Esophagus muscularis mucosa (tissue), 4 donors: ENCODE measurements around the gene AMOTL2. TPM values are rescaled to one million over a fixed set of nuclear protein-coding genes. Genes with fewer than 3 reads are reported as not detected.

Experiments
- DNase-seq: peaks from one replicate; pipeline ENCODE4 v3.0.0-alpha.2; 2017; ENCODE audit errors: extremely low spot score
- H3K27ac ChIP-seq, 4 donors: fragments of 200-600 bp; sonication (generic); replicated peaks in 1 of 4; 1 replicate in 3 of 4; 2 replicates in 1 of 4; pipeline ENCODE4 v1.5.1; 2016 to 2019; ENCODE audit warnings: mild to moderate bottlenecking in 1 of 4
- H3K27me3 ChIP-seq, 4 donors: fragments of 200-600 bp; sonication (generic); one replicate each; pipeline versions ENCODE4 v1.5.1 to v1.6.0; 2016 to 2019
- H3K36me3 ChIP-seq, 4 donors: fragments of 200-600 bp; sonication (generic); one replicate each; pipeline ENCODE4 v1.5.1; 2016 to 2019
- H3K4me1 ChIP-seq, 4 donors: fragments of 200-600 bp; sonication (generic); one replicate each; pipeline ENCODE4 v1.5.1; 2016 to 2019
- H3K4me3 ChIP-seq, 4 donors: fragments of 200-600 bp; sonication (generic); 1 replicate in 2 of 4; 2 replicates in 2 of 4; pipeline ENCODE4 v1.5.1; 2016 to 2019; ENCODE audit warnings: mild to moderate bottlenecking in 4 of 4, moderate library complexity in 1 of 4
- H3K9me3 ChIP-seq, 4 donors: fragments of 200-600 bp; sonication (generic); 1 replicate in 3 of 4; 2 replicates in 1 of 4; pipeline ENCODE4 v1.5.1; 2016 to 2019
- EP300 ChIP-seq: sonication (generic); formaldehyde crosslinking; IDR thresholded peaks from one replicate; pipeline ENCODE4 v1.6.1; 2017; ENCODE audit warnings: antibody characterized with exemption
- POLR2A ChIP-seq: fragments of 450-650 bp; IDR thresholded peaks from one replicate; pipeline ENCODE4 v1.6.1; 2017; ENCODE audit warnings: antibody characterized with exemption, moderate library complexity, mild to moderate bottlenecking, low read depth
- POLR2AphosphoS5 ChIP-seq, 2 donors: sonication (generic); formaldehyde crosslinking; IDR thresholded peaks; one replicate each; pipeline ENCODE4 v1.6.1; 2017; ENCODE audit warnings: antibody characterized with exemption in 2 of 2
- WGBS: methylation state at CpG from one replicate; pipeline ENCODE4 v1.1.5; 2018; 5-methylcytosine and 5-hydroxymethylcytosine counted together
- intact Hi-C: fragments of 100-400 bp; cut with DNase I; formaldehyde crosslinking; loops from one replicate; pipeline ENCODE4 v1.15.1; 2023
- total RNA-seq, 4 donors: library from RNA; depleted of rRNA; stranded (reverse); fragments of >200 nt; gene quantifications; one replicate each; pipeline versions ENCODE4 v1.1.0 to v1.2.1, GENCODE V29; 2016
- TF ChIP-seq, protein P1 (sequence below), 3 experiments: fragments of 200-600 bp in 2 of 3; fragments of 450-650 bp in 1 of 3; sonication (generic) in 2 of 3; IDR thresholded peaks; one replicate each; pipeline ENCODE4 v1.5.1; 2017 to 2019; ENCODE audit warnings: antibody characterized with exemption in 3 of 3, mild to moderate bottlenecking in 2 of 3, moderate library complexity in 1 of 3

The AMOTL2 gene
- total RNA-seq, 4 donors from 2014 or later, result 111 to 313 (median 155) TPM

DNA sequence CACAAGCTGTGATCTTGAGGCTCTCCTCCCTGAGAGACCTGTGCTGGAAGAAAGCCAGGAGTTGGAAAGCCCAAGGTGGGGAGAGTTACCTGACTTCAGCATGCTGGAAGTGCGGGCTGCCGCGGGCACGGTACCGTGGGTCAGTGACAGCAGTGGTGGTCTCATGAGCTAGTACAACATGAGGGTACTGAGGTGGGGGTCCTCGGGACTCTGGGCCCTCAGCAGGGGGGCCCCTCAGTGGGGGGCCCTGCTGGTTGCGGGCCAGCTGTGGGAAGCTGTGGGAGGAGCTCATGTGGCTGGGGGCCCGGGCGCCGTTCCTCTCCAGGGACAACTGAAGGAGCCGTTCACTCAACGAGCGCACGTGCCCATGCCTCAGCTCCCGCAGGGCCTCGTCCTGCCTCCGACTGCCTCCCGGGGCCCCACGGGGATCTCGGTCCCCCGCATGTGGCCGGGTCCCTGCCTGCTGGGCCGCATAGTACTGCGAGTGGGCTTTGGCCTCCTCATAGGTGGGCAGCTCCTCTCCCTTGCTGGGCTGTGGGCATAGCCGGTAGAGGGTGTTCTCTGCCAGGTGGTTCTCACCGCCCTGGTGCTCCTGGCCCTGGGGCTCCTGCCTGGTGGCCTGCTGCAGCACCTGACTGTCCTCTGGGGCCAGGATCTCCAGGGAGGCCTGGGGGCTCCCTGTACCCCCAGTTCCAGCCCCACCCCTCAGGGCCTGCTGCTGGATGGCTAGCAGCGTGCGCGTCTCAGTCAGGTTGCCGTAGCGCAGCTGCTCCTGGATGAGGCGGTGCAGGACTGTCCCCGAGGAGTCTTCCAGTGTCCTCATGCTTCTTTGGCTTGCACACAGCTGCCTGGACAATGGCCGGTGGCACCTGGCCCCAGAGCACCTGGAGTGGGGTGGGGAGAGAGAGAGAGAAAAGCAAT is 3.4 kb downstream of the AMOTL2 start:
- H3K9me3 ChIP-seq, result no peaks in the 10 kb centered on the region
- intact Hi-C loops, result no loop called here
- H3K4me1 ChIP-seq, result peaks cover 78 to 80% (median 79%) of the 10 kb centered on the region in 4 donors
- no peaks in the 10 kb centered on the region for H3K27me3 ChIP-seq
- TF ChIP-seq EP300 (no peak), POLR2AphosphoS5 (IDR thresholded peaks at IDR 0.05) (peak in 1 of 2 donors; percentile 9)
- peak overlapping the region; percentile 97 to 100 (median 98) for H3K27ac ChIP-seq
- 54% methylated on average over 8 of the region's 34 CpGs for WGBS
- H3K4me3 ChIP-seq, result peak overlapping the region; percentile 76 to 83 (median 81)
- no peak for DNase-seq
- H3K36me3 ChIP-seq, result peaks cover 42 to 71% (median 58%) of the 10 kb centered on the region in 4 donors

DNA sequence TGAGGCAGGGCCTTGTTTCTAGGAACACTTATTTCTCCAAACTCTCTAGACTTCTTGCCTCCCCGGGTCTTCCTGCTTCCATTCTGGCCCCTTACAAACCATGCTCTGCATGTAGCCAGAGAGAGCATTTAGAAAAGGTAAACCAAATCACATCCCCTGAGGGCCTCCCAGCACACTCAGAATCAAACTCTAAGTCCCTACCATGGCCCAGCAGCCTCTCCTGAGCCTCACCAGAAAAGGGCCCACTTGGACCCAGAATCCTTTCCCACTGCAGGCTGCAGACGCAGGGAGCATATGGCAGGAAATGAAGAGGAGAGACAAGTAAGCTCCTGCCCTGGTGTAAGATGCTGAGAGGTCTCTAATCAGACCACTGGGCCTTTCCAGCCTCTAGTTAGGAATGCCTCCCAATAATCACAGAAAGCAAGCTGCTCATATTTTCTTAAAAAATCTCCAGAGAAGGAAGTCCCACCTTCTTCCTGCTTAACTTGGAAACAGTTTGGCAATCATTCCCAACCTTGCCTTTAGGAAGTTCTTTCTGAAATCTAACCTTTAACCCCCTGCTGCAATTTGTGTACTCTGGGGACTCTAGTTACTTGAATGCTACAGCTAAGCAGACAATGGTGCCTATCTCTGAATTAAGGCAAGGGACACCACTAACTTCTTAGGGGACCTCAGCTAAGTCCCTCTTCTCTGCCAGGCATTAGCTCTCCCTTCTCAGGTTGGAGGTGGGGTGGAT is 4.2 kb downstream of the AMOTL2 start:
- no peak for DNase-seq

DNA sequence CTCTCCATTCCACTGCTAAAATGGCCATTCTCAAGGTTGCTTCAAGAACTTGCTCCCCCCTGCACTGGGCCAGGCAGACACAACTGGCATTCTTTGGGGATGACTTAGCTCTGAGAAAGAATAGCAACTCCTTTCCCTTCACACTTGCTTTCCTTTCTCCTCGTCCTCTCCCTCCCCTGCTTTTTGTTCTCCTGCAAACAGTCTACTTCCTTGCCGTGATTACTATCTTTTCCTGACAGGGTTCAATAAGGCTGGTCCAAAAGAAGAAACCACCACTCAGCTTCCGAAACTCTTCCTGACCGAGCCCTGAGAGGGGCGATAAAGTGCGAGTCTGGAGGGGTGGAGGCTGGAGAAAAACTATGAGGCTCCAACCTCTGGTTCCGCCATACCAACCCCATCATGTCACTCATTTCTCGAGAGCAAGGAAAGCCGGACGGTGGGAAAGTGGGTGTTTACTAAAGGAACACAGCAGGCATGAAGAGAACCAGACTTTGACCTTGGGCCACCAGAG is 5.0 kb downstream of the AMOTL2 start:
- WGBS, result 46% methylated on average over 10 of the region's 10 CpGs
- intact Hi-C loops, result no loop called here
- DNase-seq, result no peak
- Histone ChIP-seq H3K4me3 (peak overlapping the region; percentile 14 to 83 (median 81)), H3K27me3 (no peaks in the 10 kb centered on the region), H3K9me3 (no peaks in the 10 kb centered on the region), H3K36me3 (peaks cover 48 to 86% (median 70%) of the 10 kb centered on the region in 4 donors), H3K27ac (peak overlapping the region; percentile 97 to 100 (median 98)), H3K4me1 (peaks cover 81 to 83% (median 82%) of the 10 kb centered on the region in 4 donors)
- TF ChIP-seq POLR2AphosphoS5 (IDR thresholded peaks at IDR 0.05) (peak; percentile 23 to 67), EP300 (no peak), POLR2A (no peak)
- TF ChIP-seq, protein P1, sequence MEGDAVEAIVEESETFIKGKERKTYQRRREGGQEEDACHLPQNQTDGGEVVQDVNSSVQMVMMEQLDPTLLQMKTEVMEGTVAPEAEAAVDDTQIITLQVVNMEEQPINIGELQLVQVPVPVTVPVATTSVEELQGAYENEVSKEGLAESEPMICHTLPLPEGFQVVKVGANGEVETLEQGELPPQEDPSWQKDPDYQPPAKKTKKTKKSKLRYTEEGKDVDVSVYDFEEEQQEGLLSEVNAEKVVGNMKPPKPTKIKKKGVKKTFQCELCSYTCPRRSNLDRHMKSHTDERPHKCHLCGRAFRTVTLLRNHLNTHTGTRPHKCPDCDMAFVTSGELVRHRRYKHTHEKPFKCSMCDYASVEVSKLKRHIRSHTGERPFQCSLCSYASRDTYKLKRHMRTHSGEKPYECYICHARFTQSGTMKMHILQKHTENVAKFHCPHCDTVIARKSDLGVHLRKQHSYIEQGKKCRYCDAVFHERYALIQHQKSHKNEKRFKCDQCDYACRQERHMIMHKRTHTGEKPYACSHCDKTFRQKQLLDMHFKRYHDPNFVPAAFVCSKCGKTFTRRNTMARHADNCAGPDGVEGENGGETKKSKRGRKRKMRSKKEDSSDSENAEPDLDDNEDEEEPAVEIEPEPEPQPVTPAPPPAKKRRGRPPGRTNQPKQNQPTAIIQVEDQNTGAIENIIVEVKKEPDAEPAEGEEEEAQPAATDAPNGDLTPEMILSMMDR (IDR thresholded peaks at IDR 0.05), result no peak

More for the DNA sequence above, 4.2 kb downstream of the AMOTL2 start:
- 48% methylated on average over 2 of the region's 2 CpGs for WGBS
- Histone ChIP-seq H3K27me3 (no peaks in the 10 kb centered on the region), H3K9me3 (no peaks in the 10 kb centered on the region), H3K36me3 (peaks cover 48 to 80% (median 66%) of the 10 kb centered on the region in 4 donors), H3K27ac (peak overlapping the region; percentile 97 to 100 (median 98)), H3K4me1 (peaks cover 80 to 81% (median 80%) of the 10 kb centered on the region in 4 donors), H3K4me3 (peak overlapping the region; percentile 76 to 83 (median 81))
- no peak for TF ChIP-seq POLR2AphosphoS5 (IDR thresholded peaks at IDR 0.05)
- TF ChIP-seq, protein P1 (IDR thresholded peaks at IDR 0.05), result no peak
- no peak for TF ChIP-seq EP300
- TF ChIP-seq POLR2A, result no peak
- intact Hi-C loops, result no loop called here

DNA sequence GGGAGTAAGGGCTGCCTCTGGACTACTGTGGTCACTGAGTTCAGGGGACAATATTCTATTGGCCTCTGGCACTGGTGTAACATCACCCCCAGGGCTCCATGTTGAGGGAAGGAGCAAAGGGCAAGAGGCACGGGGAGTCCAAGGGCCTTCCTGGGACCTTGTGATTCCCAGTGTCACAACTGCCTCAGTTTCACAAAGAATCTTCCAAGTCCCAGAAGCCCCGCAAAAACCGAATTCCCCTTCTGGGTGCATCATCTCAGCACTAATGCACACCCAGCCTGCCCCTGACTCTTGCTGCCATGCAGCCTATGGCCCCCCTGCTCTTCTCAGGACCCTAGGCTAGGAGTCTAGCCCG is 5.5 kb downstream of the AMOTL2 start:
- H3K9me3 ChIP-seq, result no peaks in the 10 kb centered on the region
- no peak for DNase-seq
- H3K27ac ChIP-seq, result peak overlapping the region; percentile 97 to 100 (median 98)
- no peaks in the 10 kb centered on the region for H3K27me3 ChIP-seq
- intact Hi-C loops, result no loop called here
- H3K4me1 ChIP-seq, result peaks cover 85 to 88% (median 87%) of the 10 kb centered on the region in 4 donors
- H3K4me3 ChIP-seq, result peak overlapping the region in 1 of 4 donors; percentile 81
- no peak for TF ChIP-seq POLR2A
- no peak for TF ChIP-seq EP300
- no peak for TF ChIP-seq POLR2AphosphoS5 (IDR thresholded peaks at IDR 0.05)
- TF ChIP-seq, protein P1 (IDR thresholded peaks at IDR 0.05), result no peak
- H3K36me3 ChIP-seq, result peaks cover 48 to 87% (median 71%) of the 10 kb centered on the region in 4 donors
- 95% methylated on average over 4 of the region's 4 CpGs for WGBS
